Spleen (tissue), 13 donors: ENCODE measurements around the gene VAC14. TPM values are rescaled to one million over a fixed set of nuclear protein-coding genes. Genes with fewer than 3 reads are reported as not detected.
"Not testable (repeated sequence)": the region's sequence is repeated elsewhere in the genome, so short reads cannot be mapped to it uniquely, and the experiment has no call there.

Experiments
- DNase-seq: peaks from one replicate; pipeline ENCODE4 v3.0.0-alpha.2; 2020
- H3K27ac ChIP-seq, 8 donors: fragments of 200-600 bp; sonication (generic) in 7 of 8; 1 replicate in 4 of 8; 2 replicates in 4 of 8; pipeline versions ENCODE4 v1.5.0 to v1.8.0; 2016 to 2021; ENCODE audit warnings: inconsistent platforms in 4 of 8, mild to moderate bottlenecking in 4 of 8, moderate library complexity in 1 of 8
- H3K27me3 ChIP-seq, 7 donors: fragments of 200-600 bp; sonication (generic) in 6 of 7; replicated peaks in 1 of 7; 1 replicate in 4 of 7; 2 replicates in 3 of 7; pipeline versions ENCODE4 v1.5.0 to v1.8.0; 2016 to 2021; ENCODE audit warnings: inconsistent platforms in 3 of 7, mild to moderate bottlenecking in 1 of 7
- H3K36me3 ChIP-seq, 6 donors: fragments of 200-600 bp; sonication (generic) in 5 of 6; 1 replicate in 4 of 6; 2 replicates in 2 of 6; pipeline versions ENCODE4 v1.5.0 to v1.8.0; 2016 to 2021; ENCODE audit warnings: inconsistent platforms in 2 of 6
- H3K4me1 ChIP-seq, 6 donors: fragments of 200-600 bp; sonication (generic) in 5 of 6; 1 replicate in 3 of 6; 2 replicates in 3 of 6; pipeline versions ENCODE4 v1.5.0 to v1.8.0; 2016 to 2021; ENCODE audit warnings: inconsistent platforms in 3 of 6
- H3K4me3 ChIP-seq, 8 donors: fragments of 200-600 bp; sonication (generic) in 7 of 8; 1 replicate in 4 of 8; 2 replicates in 4 of 8; pipeline versions ENCODE4 v1.5.0 to v1.8.0; 2016 to 2021; ENCODE audit warnings: inconsistent platforms in 4 of 8, mild to moderate bottlenecking in 4 of 8, moderate library complexity in 2 of 8
- H3K9me3 ChIP-seq, 8 donors: fragments of 200-600 bp; sonication (generic) in 7 of 8; 1 replicate in 4 of 8; 2 replicates in 4 of 8; pipeline versions ENCODE4 v1.5.0 to v1.8.0; 2016 to 2021; ENCODE audit warnings: inconsistent platforms in 4 of 8
- CTCF ChIP-seq, 11 experiments: fragments of 200-600 bp in 7 of 11; fragments of 450-650 bp in 4 of 11; sonication (generic) in 4 of 11; IDR thresholded peaks in 8 of 11; conservative IDR thresholded peaks in 3 of 11; 1 replicate in 7 of 11; 2 replicates in 4 of 11; pipeline versions ENCODE4 v1.4.0 to v1.8.0; 2016 to 2021; ENCODE audit warnings: antibody characterized with exemption in 11 of 11, inconsistent platforms in 4 of 11, mild to moderate bottlenecking in 1 of 11
- POLR2A ChIP-seq, 3 donors: fragments of 450-650 bp; IDR thresholded peaks; one replicate each; pipeline ENCODE4 v1.5.1; 2017; ENCODE audit warnings: antibody characterized with exemption in 3 of 3, mild to moderate bottlenecking in 1 of 3
- POLR2AphosphoS5 ChIP-seq, 3 donors: sonication (generic); formaldehyde crosslinking; IDR thresholded peaks; one replicate each; pipeline ENCODE4 v1.5.1; 2017; ENCODE audit warnings: antibody characterized with exemption in 3 of 3
- WGBS, 5 donors: extraction: QIAGEN DNeasy Blood & Tissue Kit in 3 of 5; methylation state at CpG; one replicate each; pipeline versions ENCODE4 v1.1.5 to v1.1.7; 2013 to 2018; 5-methylcytosine and 5-hydroxymethylcytosine counted together
- intact Hi-C: fragments of 100-400 bp; cut with DNase I; formaldehyde crosslinking; loops from one replicate; pipeline ENCODE4 v1.15.0; 2023; ENCODE audit warnings: low total_unique reads
- long read RNA-seq, 2 donors: transcript quantifications; one replicate each; lab custom pipeline, GENCODE V29; 2026
- polyA plus RNA-seq, 3 donors: library from polyadenylated mRNA; stranded (reverse); fragments of 200-250 nt; gene quantifications; one replicate each; pipeline ENCODE4 v1.2.1, GENCODE V29; 2013
- total RNA-seq, 7 donors: library from RNA; depleted of rRNA in 3 of 7; stranded (reverse); fragments of >200 nt in 3 of 7; fragmentation: NEBNext Ultra II Directional in 4 of 7; extraction: Animal tissue kit (Norgen Biotek cat#: 25700) in 4 of 7; gene quantifications; one replicate each; pipeline versions ENCODE4 v1.1.0 to v1.2.1, GENCODE V29; 2016 to 2021
- donor health status: healthy with polysubstance abuse.
- donor health status: DM: no; HTN: no; CAD: no; lungs with moderate emphysema.
- donor health status: DM: no; HTN: no; CAD: no.
- donor health status: Bipolar disorder and iron deficiency.
- donor health status: healthy.
- donor health status: DM: no; HTN: no; CAD: no.
- donor health status: DM: yes; HTN: yes; CAD: no.

Gene VAC14
- total RNA-seq, result 10 to 100 TPM; 43.4 to 70.0 (median 55.5) TPM
- 10 to 100 TPM; 29.1 to 35.6 (median 32.9) TPM for polyA plus RNA-seq
- long read RNA-seq, donor 1, partial matches to known transcripts, result 0 of 4 reads
- long read RNA-seq, donor 1, other reads (novel, unspliced or antisense), result 0 of 4 reads
- long read RNA-seq, donor 2, partial matches to known transcripts, result 0 of 6 reads
- long read RNA-seq, donor 2, other reads (novel, unspliced or antisense), result 0 of 6 reads

GRCh38 chr16:70800781-70801480 is at the start of gene VAC14:
TSS of gene VAC14 (minus strand) at chr16:70801158. CDS start at chr16:70800900, 258 bp downstream.
- peak; percentile 90 to 93 (median 93) for TF ChIP-seq POLR2AphosphoS5 (IDR thresholded peaks at IDR 0.05)
- no peak for TF ChIP-seq CTCF (IDR thresholded peaks at IDR 0.05 in 8 of 11, conservative IDR thresholded peaks at IDR 0.05 in 3 of 11)
- no peak for TF ChIP-seq POLR2A (IDR thresholded peaks at IDR 0.05)
- WGBS, 5 donors, result 0 to 2% (median 1%) methylated on average over 12 to 64 of the region's 64 CpGs
- H3K4me1 ChIP-seq, result peaks cover 7 to 52% (median 33%) of the 10 kb centered on the region in 6 donors
- peaks cover 0 to 26% (median 6%) of the 10 kb centered on the region in 6 donors for H3K36me3 ChIP-seq
- H3K4me3 ChIP-seq, result peak within 1 kb of the TSS; percentile 77 to 92 (median 88)
- H3K9me3 ChIP-seq, result peaks cover 0 to 10% (median 7%) of the 10 kb centered on the region in 8 donors
- peak within 1 kb of the TSS; percentile 28 to 88 (median 75) for H3K27ac ChIP-seq
- no peaks in the 10 kb centered on the region for H3K27me3 ChIP-seq
- intact Hi-C loops, result no loop called here
- DNase-seq, result peak; percentile 97

GRCh38 chr16:70823498-70824118 is 22.6 kb upstream of the VAC14 start:
- intact Hi-C loops, H3K9me3 ChIP-seq, H3K27ac ChIP-seq, H3K36me3 ChIP-seq, H3K27me3 ChIP-seq, H3K4me3 ChIP-seq, DNase-seq, H3K4me1 ChIP-seq: not testable (repeated sequence)
- 56 to 100% (median 76%) methylated on average over 1 to 3 of the region's 4 CpGs for WGBS, 5 donors

DNA sequence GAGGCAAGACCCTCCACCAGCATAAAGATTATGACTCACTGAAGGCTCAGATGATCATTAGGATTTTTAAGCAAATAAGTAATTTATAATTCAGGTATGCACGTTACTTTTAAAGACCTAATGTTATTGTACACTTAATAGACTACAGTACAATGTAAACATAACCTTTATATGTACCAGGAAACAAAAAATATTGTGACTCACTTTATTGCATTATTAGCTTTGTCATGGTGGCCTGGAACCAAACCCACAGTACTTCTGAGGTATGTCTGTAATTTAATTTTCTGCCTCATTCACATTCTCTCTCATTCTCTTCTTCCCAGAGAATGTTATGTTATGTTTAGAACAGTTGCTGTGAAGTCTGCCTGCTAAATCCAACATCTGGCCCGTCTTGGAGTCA is 21.8 kb upstream of the VAC14 start:
- H3K4me3 ChIP-seq, intact Hi-C loops, H3K27ac ChIP-seq, H3K9me3 ChIP-seq, H3K4me1 ChIP-seq, H3K36me3 ChIP-seq, DNase-seq, H3K27me3 ChIP-seq: not testable (repeated sequence)
- 20 to 80% (median 61%) methylated on average over 1 of the region's 2 CpGs; no CpG with 5 or more reads in 1 of the 5 donors for WGBS, 5 donors

DNA sequence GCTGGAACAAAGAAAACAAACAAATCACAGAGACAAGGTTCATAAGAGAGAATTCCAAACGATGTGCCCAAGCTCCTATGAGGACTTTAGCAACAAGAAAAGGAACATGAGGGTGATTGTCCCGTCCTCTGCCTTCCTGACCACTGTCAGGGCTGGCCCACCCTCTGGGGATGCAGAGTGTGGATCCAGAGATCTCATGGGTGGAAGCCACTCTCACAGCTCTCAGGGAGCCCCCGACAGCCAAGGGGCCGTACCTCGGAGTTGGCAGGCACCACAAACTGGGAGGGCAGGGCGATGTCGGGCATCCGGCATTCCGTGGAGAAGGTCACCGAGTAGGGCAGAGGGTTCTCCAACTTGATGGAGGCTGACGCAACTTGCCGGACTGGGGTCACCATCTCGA is 17.1 kb upstream of the VAC14 start:
- H3K9me3 ChIP-seq, intact Hi-C loops, H3K4me1 ChIP-seq, H3K36me3 ChIP-seq, H3K4me3 ChIP-seq, H3K27me3 ChIP-seq, H3K27ac ChIP-seq, DNase-seq: not testable (repeated sequence)
- 46 to 84% (median 83%) methylated on average over 1 to 12 of the region's 13 CpGs for WGBS, 5 donors

GRCh38 chr16:70809392-70810060 is 8.6 kb upstream of the VAC14 start:
- no peak for DNase-seq
- Histone ChIP-seq H3K9me3 (no peaks in the 10 kb centered on the region), H3K4me1 (no peaks in the 10 kb centered on the region), H3K27ac (no peak overlapping the region), H3K27me3 (peaks cover 0 to 42% (median 0%) of the 10 kb centered on the region in 7 donors), H3K36me3 (no peaks in the 10 kb centered on the region), H3K4me3 (no peak overlapping the region)
- TF ChIP-seq POLR2AphosphoS5 (IDR thresholded peaks at IDR 0.05) (no peak), POLR2A (IDR thresholded peaks at IDR 0.05) (no peak), CTCF (IDR thresholded peaks at IDR 0.05 in 8 of 11, conservative IDR thresholded peaks at IDR 0.05 in 3 of 11) (no peak)
- WGBS, 5 donors, result 57 to 75% (median 68%) methylated on average over 9 of the region's 9 CpGs
- intact Hi-C loops, result no loop called here
